Transverse colon (tissue), 4 donors: ENCODE results near the gene LGALS9C. TPM values are rescaled to one million over a fixed set of nuclear protein-coding genes. Genes with fewer than 3 reads are reported as not detected.
A peak's percentile ranks its signal among the peaks of the same experiment; 100 is the strongest.
"Not testable (repeated sequence)": the region's sequence is repeated elsewhere in the genome, so short reads cannot be mapped to it uniquely, and the experiment has no call there.

Experiments
- DNase-seq: peaks from one replicate; pipeline ENCODE4 v3.0.0-alpha.2; 2019
- H3K27ac ChIP-seq, 4 donors: fragments of 200-600 bp; sonication (generic); 2 replicates each; pipeline ENCODE4 v1.5.1; 2016 to 2018; ENCODE audit warnings: inconsistent platforms in 4 of 4
- H3K27me3 ChIP-seq: fragments of 200-600 bp; sonication (generic); 2 replicates; pipeline ENCODE4 v1.5.1; 2017; ENCODE audit warnings: inconsistent platforms
- H3K36me3 ChIP-seq, 4 donors: fragments of 200-600 bp; sonication (generic); 2 replicates each; pipeline ENCODE4 v1.5.1; 2017 to 2019; ENCODE audit warnings: inconsistent platforms in 4 of 4
- H3K4me1 ChIP-seq, 4 donors: fragments of 200-600 bp; sonication (generic); 2 replicates each; pipeline ENCODE4 v1.5.1; 2017 to 2020; ENCODE audit warnings: inconsistent platforms in 4 of 4
- H3K4me3 ChIP-seq, 4 donors: fragments of 200-600 bp; sonication (generic); 1 replicate in 1 of 4; 2 replicates in 3 of 4; pipeline versions ENCODE4 v1.5.1 to v1.6.1; 2017 to 2019; ENCODE audit warnings: inconsistent platforms in 4 of 4
- H3K9me3 ChIP-seq, 2 donors: fragments of 200-600 bp; sonication (generic); 2 replicates each; pipeline ENCODE4 v1.5.1; 2017 to 2019; ENCODE audit warnings: inconsistent platforms in 2 of 2
- WGBS, 2 donors: methylation state at CpG; one replicate each; pipeline ENCODE4 v1.1.5; 2018; ENCODE audit warnings: low coverage in 1 of 2; 5-methylcytosine and 5-hydroxymethylcytosine counted together
- in situ Hi-C, 4 donors: fragments of 200-750 bp; cut with MboI; loops; one replicate each; pipeline versions ENCODE4 v1.15.0 to v1.15.1; 2017; ENCODE audit warnings: low sequenced_read_pairs in 3 of 4, low pct_ligation_motif_present in 1 of 4, low pct_unique_long_range_greater_than_20kb in 1 of 4
- intact Hi-C: fragments of 100-400 bp; cut with DNase I; formaldehyde crosslinking; loops from one replicate; pipeline ENCODE4 v1.15.1; 2023; ENCODE audit warnings: low total_unique reads
- total RNA-seq, 4 donors: library from RNA; depleted of rRNA; stranded (reverse); fragments of >200 nt; gene quantifications; one replicate each; pipeline ENCODE4 v1.1.0, GENCODE V29; 2016

The LGALS9C gene
- total RNA-seq, 4 donors from 2014 or later = 15.7 to 60.7 (median 37.2) TPM

DNA sequence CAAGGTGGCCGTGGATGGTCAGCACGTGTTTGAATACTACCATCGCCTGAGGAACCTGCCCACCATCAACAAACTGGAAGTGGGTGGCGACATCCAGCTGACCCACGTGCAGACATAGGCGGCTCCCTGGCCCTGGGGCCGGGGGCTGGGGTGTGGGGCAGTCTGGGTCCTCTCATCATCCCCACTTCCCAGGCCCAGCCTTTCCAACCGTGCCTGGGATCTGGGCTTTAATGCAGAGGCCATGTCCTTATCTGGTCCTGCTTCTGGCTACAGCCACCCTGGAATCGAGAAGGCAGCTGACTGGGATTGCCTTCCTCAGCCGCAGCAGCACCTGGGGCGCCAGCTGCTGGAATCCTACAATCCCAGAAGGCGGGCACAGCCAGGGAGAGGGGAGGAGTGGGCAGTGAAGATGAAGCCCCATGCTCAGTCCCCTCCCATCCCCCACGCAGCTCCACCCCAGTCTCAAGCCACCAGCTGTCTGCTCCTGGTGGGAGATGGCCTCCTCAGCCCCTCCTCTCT lies 17.7 kb downstream of the LGALS9C start:
- 61% methylated on average over 7 of the region's 13 CpGs; no CpG with 5 or more reads in 1 of the 2 donors for WGBS, 2 donors
- H3K36me3 ChIP-seq, intact Hi-C loops, H3K27ac ChIP-seq, H3K4me3 ChIP-seq, H3K9me3 ChIP-seq, in situ Hi-C loops, H3K4me1 ChIP-seq, H3K27me3 ChIP-seq, DNase-seq: not testable (repeated sequence)

GRCh38 chr17:18497044-18497443 lies 20.5 kb downstream of the LGALS9C start:
- DNase-seq, H3K9me3 ChIP-seq, H3K36me3 ChIP-seq, H3K27ac ChIP-seq, intact Hi-C loops, H3K4me1 ChIP-seq, H3K27me3 ChIP-seq, in situ Hi-C loops, H3K4me3 ChIP-seq: not testable (repeated sequence)
- WGBS, 2 donors = 54% methylated on average over 6 of the region's 6 CpGs; no CpG with 5 or more reads in 1 of the 2 donors

DNA sequence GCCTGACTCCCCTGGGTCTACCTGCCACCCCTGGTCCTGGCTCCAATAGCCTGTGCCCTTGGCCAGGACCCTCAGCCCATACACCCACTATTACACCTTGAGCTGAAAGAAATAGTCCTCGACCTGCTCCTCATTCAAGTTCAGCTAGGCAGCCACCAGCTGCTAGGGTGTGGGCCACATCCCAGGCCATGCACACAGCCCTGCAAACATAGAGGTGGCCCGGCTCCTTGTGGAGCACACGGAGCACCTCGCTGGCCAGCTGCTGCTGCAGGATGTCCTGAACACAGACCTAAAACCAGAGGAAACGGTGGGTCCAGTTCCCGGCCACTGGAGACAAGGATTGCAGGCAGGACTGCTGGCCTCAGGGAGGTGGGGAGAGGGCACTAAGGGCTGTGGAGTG lies 22.5 kb downstream of the LGALS9C start:
- 66% methylated on average over 3 of the region's 6 CpGs; no CpG with 5 or more reads in 1 of the 2 donors for WGBS, 2 donors

DNA sequence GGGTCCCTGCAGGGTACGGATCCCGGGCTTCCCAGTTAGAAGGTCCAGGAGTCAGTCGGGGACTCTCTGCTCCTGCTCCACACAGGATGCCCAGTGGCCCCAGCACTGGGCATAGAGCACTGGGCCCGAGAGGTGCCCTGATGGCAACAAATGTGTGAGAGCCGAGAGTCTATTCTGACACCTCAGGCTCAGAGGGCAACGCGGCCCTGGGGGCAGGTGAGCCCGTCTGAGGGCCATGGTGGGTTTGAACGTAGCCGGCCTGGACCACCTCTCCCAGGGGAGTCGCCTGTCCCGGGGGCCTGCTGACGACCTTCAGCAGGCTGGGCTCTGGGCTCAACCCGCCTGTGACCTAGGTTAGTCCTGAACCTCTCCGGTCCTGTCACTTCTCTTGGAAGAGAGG lies 23.2 kb downstream of the LGALS9C start:
- 84% methylated on average over 9 of the region's 15 CpGs; no CpG with 5 or more reads in 1 of the 2 donors for WGBS, 2 donors
- intact Hi-C loops = not testable (repeated sequence)

More for the DNA sequence above, 22.5 kb downstream of the LGALS9C start:
- H3K4me3 ChIP-seq, H3K9me3 ChIP-seq, H3K36me3 ChIP-seq, H3K4me1 ChIP-seq, H3K27me3 ChIP-seq, in situ Hi-C loops, DNase-seq, intact Hi-C loops: not testable (repeated sequence)
- peak overlapping the region in 1 of 4 donors; percentile 50 for H3K27ac ChIP-seq

GRCh38 chr17:18500281-18500680 lies 23.7 kb downstream of the LGALS9C start:
- H3K27me3 ChIP-seq, H3K4me1 ChIP-seq, H3K9me3 ChIP-seq, H3K36me3 ChIP-seq, H3K27ac ChIP-seq, in situ Hi-C loops, DNase-seq, intact Hi-C loops, H3K4me3 ChIP-seq: not testable (repeated sequence)
- WGBS, 2 donors = 86% methylated on average over 1 of the region's 10 CpGs; no CpG with 5 or more reads in 1 of the 2 donors

More for the DNA sequence above, 23.2 kb downstream of the LGALS9C start:
- in situ Hi-C loops, H3K4me3 ChIP-seq, DNase-seq, H3K27me3 ChIP-seq, H3K4me1 ChIP-seq, H3K36me3 ChIP-seq, H3K9me3 ChIP-seq: not testable (repeated sequence)
- H3K27ac ChIP-seq = peak overlapping the region in 1 of 4 donors; percentile 50

DNA sequence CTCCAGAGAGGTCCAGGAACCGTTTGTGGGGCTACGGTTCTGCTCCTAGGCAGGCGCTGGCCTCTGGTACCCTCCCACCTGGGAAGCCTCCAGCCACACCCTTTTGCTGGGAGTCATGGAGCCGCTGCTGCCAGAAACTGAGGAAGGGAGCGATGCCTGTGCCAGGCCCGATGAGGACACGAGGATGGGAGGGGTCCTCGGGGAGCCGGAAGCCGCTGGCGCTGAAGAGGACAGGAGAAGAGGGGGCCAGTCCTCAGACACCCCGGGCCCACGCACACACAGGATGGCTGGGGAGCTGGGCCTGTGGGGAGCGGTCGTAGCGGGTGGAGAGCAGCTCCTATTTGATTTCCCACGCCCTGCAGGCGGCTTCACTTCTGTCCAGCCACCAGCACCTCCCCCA lies 24.2 kb downstream of the LGALS9C start:
- H3K4me3 ChIP-seq, H3K27me3 ChIP-seq, intact Hi-C loops, DNase-seq, H3K9me3 ChIP-seq, H3K4me1 ChIP-seq, H3K36me3 ChIP-seq, H3K27ac ChIP-seq, in situ Hi-C loops: not testable (repeated sequence)
- WGBS, 2 donors = 73% methylated on average over 8 of the region's 18 CpGs; no CpG with 5 or more reads in 1 of the 2 donors

DNA sequence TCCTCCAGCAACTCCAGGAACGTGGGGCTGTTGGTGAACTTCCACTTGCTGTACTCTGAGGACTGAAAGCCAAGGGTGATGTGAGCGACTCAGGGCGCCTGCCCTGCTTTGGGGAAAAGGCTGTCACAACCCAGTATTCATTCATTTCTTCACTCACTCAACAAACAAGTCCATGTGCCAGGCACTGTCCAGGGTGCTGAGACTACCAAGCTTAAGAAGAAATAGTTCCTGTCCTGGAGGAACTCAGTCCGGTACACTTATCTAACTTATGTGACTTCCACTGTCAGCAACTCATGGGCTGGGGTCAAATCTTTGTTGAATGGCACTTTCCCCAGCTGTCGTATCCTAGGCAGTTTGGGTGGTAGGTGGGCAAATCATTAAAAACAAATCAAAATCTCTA lies 26.6 kb downstream of the LGALS9C start:
- H3K4me1 ChIP-seq, intact Hi-C loops, in situ Hi-C loops, H3K9me3 ChIP-seq, H3K27me3 ChIP-seq, H3K27ac ChIP-seq, H3K36me3 ChIP-seq, DNase-seq, H3K4me3 ChIP-seq: not testable (repeated sequence)
- WGBS, 2 donors = no CpG with 5 or more reads among the region's 5 CpGs

GRCh38 chr17:18507729-18508128 lies 31.1 kb downstream of the LGALS9C start:
- intact Hi-C loops, H3K36me3 ChIP-seq, H3K27ac ChIP-seq, H3K9me3 ChIP-seq, DNase-seq, in situ Hi-C loops, H3K4me1 ChIP-seq, H3K27me3 ChIP-seq, H3K4me3 ChIP-seq: not testable (repeated sequence)
- 81% methylated on average over 4 of the region's 9 CpGs; no CpG with 5 or more reads in 1 of the 2 donors for WGBS, 2 donors

DNA sequence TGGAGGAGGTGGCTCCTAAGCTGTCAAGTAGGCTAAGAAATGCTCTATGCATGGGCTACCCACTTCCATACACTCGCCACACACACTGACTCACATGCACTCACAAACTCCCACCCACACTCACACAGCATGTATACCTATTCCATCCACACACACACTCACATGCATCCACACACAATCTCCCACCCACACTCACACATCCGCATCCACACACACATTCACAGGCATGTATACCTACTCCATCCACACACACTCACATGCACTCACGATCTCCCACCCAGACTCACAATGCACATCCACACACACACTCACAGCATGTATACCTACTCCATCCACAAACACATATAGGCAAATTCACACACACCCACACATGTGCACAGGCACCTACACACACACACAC lies 32.1 kb downstream of the LGALS9C start:
- DNase-seq, H3K27ac ChIP-seq, intact Hi-C loops, in situ Hi-C loops, H3K36me3 ChIP-seq, H3K4me3 ChIP-seq, H3K4me1 ChIP-seq, H3K9me3 ChIP-seq, H3K27me3 ChIP-seq: not testable (repeated sequence)
- 92% methylated on average over 3 of the region's 3 CpGs; no CpG with 5 or more reads in 1 of the 2 donors for WGBS, 2 donors

GRCh38 chr17:18521100-18521499 lies 44.5 kb downstream of the LGALS9C start:
- DNase-seq, H3K27ac ChIP-seq, H3K9me3 ChIP-seq, in situ Hi-C loops, H3K4me3 ChIP-seq, intact Hi-C loops, H3K4me1 ChIP-seq, H3K27me3 ChIP-seq, H3K36me3 ChIP-seq: not testable (repeated sequence)
- WGBS, 2 donors = 20% methylated on average over 6 of the region's 8 CpGs; no CpG with 5 or more reads in 1 of the 2 donors

- H3K36me3 ChIP-seq, H3K4me3 ChIP-seq, intact Hi-C loops, DNase-seq, H3K27me3 ChIP-seq, in situ Hi-C loops, H3K4me1 ChIP-seq, H3K27ac ChIP-seq, H3K9me3 ChIP-seq: not testable (repeated sequence)
- 92% methylated on average over 6 of the region's 9 CpGs; no CpG with 5 or more reads in 1 of the 2 donors for WGBS, 2 donors
Observed at GRCh38 chr17:18525015-18525414, 48.4 kb downstream of the LGALS9C start.
